IPS-NIHi11 (cell line): ENCODE results near the gene KCNIP4.
"Not testable (repeated sequence)": the region's sequence is repeated elsewhere in the genome, so short reads cannot be mapped to it uniquely, and the experiment has no call there.

Experiments
- DNase-seq: peaks from one replicate; pipeline ENCODE4 v3.0.0; 2012; ENCODE audit warnings: mixed read lengths, low spot score

Gene KCNIP4

DNA sequence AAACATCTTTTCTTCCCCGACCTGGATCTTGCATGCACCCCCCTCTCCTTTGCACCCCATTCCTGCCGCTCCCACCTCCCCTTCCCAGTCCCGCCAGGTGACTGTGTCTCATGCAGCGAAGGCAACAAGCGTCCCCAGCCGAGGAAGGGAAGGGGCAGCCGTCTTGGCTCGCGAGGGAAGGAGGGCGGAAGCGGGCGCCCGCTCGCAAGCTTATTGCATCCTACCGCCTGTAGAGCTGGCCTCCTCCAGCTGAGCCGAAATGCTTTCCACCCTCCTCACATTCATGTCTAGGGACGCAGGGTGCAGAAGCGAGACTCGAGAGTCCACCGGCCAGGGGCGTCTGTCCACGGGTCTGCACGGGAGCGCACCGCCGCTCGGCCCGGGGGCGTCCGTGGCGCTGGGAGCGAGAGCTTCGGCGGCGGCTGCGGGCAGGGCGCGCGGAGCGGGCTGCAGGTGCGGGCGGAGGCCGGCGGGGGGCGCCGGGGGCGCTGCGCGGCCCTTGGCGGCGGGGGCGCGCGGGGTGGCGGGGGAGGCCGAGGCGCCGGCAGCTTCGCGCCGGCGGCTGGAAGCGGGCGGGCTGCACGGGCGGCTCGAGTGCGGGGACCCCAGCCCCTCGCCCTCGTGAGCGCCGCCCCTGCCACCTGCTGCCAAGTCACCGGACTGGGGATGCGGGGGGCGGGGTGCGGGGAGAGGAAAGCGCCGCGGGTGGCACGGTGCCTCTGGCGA, at the start of gene KCNIP4:
KCNIP4 (minus strand) TSS at position 426 of the 726 bp plus-strand sequence.
- peak; percentile 89 for DNase-seq

DNA sequence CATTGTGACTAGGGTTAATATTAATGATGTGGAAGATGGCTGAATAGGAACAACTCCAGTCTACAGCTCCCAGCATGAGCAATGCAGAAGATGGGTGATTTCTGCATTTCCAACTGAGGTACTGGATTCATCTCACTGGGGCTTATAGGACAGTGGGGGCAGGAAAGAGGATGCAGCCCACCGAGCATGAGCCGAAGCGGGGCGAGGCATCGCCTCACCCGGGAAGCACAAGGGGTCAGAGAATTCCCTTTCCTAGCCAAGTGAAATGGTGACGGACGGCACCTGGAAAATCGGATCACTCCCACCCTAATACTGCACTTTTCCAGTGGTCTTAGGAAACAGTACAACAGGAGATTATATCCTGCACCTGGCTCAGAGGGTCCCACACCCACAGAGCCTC, 48.0 kb upstream of the KCNIP4 start:
- DNase-seq: not testable (repeated sequence)

DNA sequence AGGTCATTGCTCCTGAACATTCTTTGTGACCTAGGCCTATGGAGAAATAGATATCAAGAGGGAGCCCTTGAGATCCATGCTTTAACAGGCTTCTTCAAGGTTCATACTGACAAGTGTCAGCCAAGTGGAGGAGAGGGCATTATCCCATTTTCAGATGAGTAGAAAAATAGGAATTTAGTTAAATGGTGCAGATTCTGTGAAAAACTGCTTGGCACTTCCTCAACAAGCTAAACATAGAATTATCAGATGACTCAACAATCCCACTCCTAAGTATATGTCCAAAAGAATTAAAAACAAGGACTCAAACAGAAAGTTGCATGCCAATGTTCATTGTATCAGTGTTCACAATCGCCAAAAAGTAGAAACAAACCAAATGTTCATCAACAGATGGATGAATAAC, 43.8 kb upstream of the KCNIP4 start:
- DNase-seq: no peak

DNA sequence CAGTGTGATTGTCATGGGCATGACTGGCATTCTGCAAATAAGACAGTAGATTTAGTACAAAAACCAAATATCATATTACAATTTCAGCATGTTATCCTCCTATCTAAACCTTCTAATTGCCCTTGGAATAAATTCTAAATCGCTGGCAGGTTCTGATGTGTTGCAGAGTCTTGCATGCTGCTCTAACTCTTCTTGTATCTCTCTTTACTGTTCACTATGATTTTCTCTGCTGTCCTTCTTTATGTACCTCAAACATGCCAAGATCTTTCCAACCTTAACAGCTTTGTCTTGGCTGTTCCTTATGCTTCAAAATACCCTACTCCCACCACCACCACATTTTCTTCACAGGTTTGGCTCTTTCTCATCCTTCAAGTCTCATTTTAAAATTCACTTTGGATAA, 43.0 kb upstream of the KCNIP4 start:
- no peak for DNase-seq

DNA sequence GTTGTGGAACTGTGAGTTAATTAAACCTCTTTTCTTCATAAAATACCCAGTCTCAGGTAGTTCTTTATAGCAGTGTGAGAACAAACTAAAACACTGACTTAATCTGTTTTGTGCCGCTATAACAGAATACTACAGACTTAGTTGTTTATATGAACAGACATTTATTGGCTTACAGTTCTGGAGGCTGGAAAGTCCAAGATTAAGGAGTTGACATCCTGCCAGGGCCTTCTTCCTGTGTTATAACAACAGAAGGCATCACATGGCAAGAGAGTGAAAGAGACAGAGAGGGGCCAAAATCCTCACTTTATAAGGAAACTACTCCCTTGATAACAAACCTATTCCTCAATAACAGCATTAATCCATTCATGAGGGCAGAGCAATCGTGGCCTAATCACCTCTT, 42.5 kb upstream of the KCNIP4 start:
- no peak for DNase-seq

DNA sequence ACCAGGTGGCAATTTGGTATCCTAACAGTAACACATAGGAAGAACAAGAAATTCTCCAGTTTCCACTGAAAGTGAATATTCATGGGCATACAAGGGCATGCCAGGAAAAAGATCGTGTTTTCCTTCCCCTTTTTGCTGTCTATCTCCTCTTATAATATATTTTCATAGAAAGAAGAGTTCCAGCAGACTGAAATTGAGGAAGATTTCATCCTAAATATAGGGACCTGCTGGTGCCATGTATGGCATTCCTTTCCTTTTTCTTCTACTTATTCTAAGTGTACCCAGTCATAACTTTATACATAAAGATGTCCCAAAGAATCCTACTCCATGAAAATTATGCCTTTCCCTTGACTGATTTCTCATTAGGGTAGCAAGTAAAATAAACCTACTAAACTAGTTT, 40.8 kb upstream of the KCNIP4 start:
- no peak for DNase-seq

DNA sequence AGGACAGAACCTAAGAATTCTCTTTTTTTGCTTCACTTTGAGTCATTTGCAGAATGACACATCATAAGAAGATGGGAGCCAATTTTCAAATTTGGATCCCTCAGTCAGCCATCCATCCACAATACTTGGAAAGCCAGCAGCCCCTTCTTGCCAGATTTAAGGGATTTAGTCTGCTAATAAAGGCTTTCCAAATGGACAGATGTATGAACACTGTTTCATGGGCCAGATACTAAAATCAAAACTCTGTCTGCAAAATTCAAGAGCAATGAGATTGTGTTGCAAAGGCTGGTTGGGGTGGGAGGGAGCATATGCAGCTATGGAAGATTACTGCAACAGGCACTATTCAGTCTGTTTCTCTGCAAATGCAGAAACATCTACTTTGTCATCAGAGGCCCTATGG, 37.7 kb upstream of the KCNIP4 start:
- DNase-seq: no peak

DNA sequence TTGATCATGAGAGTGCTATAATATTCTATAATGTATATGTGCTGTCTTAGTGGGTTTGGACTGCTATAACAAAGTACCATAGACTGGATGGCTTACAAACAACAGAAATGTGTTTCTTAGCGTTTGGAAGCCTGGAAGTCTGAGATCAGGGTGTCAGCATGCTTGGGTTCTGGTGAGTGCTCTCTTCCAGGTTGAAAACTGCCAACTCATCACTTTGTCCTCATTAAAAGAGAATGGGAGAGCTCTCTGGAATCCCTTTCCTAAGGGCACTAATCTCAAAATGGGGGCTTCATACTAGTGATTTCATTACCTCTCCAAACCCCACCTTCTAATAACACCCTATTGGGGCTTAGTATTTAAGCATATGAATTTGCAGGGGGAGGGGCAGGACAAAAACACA, 33.5 kb upstream of the KCNIP4 start:
- DNase-seq: no peak

DNA sequence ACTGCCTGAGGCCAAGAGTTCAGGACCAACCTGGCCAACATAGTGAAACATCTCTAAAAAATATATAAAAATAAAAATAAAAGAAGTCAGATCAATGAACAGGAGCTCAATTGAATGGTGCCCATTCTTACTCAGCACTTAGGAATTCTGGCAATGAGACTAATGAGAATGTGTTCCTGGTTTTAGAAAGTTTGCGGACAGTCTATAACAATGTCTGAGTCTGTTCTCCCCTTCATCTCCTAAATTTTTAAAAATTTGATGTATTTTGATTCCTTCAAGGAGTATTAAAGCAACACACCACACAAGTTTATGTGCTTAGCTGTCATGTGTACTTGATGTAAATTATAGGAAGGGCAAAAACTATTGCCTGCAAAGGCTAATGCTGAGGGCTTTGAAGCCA, 30.6 kb upstream of the KCNIP4 start:
- no peak for DNase-seq

DNA sequence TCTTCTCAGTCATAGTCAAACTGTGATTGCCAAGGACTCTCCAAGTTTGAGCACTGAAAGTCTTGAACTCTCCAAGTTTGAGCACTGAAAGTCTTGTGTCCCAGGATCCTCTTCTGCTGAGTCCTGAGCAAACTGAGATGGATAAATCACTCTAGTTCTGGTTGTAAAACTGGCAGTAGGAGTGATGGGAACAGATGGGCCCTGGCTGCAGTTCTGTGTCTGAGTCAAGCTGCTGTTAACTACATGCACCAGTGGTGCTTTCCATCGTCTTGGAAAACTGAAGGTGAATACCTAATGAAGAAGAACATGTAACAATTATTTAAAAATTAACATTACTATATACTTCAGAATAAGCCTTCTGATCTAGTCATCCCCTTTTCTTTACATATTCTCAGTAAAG, 27.6 kb upstream of the KCNIP4 start:
- DNase-seq: no peak

DNA sequence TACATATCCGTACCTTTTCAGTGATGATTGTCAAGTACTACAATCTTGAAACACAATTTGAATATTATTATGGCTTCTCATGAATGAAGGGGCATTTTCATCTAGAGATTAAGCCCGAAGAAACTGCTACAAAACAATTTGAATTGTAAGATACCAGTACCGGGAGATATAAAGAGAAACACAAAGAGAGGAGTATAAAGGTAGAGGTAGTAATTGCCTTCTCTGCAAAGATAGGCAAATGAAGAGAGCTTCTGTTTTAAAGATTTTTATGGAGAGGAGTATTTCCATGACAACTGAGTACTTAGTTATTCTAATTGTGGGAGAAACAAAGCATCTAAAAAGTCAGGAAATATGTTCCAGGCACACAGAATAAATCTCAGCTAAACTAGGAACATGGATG, 25.3 kb upstream of the KCNIP4 start:
- no peak for DNase-seq

DNA sequence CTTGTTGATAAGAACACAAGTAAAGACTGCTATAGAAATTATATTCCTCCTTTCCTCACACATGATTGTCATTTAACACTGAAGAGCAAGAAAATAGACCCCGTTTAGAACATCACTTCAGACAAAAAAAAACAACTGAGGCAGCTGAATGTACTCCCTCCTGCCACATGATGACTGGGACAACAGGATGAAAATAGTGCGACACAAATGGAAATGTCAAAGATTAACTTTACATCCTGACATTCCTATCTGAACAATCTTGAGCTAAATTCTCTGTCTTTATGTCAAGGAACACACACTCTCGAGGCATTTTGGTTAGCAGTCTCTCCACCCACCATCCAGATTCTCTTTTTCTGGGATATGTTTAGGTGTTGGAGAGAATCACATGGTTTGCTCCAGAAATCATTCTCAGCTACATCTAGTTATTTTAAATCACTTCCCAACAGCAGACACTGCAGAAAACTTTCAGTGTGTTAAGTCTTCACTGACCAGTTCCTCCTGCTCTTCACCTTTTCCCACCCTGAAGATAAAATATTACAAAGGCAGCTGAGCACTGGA, 16.3 kb upstream of the KCNIP4 start:
- DNase-seq: no peak

DNA sequence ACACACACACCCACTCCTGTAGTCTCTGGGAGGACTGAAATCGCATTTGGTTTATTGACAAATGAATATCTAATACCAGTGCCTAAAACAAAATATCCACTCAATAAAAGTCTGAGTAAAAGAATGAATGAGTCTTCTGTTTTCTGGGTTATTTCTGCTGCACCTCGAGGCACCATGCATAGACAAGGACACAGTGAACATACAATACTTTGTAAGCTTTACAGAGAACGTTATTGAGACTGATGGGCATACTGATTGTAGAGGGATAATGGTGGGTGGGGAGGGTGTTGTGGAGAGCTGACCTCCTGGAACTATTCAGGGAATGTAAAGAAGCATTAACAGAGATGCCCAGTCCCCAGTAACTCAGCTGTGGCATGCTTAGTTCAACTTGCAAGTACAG, 14.1 kb upstream of the KCNIP4 start:
- no peak for DNase-seq

DNA sequence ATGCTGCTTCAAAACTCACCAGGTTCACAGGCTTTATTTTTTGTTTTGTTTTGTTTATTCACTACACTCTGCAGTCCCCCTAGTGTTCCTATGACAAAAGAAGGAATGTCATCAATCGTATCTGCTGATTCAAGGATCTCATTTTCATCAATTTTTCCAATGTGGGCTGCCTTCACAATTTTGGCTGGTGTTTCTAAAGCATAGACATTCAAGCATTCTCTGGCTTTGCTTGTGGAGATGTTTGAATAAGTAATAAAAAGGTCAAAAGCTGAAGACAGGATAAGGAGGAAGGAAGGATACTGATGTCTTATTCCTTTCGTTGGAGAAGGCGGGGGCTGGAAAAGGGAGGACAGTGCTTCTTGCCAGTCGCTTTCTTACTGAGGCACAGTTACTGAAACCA, 12.2 kb upstream of the KCNIP4 start:
- no peak for DNase-seq

DNA sequence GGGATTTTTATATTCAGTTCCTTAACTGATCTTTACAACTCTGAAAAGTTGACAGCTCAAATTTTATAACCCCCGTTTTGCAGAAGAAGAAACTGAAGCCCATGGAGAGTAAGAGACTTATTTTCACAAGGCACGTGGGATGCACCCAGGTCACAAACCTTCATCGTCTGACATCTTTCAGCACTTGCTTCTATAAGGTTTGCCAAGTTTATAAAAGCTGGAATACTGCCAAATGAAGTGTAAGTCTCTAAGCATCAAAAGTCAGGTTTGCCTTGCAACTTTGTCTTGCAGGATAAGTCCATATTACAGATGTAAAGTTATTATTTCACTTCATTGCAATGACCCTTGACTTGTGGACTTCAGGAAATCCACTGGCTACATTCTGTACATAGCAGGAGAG, 6.3 kb upstream of the KCNIP4 start:
- DNase-seq: no peak

DNA sequence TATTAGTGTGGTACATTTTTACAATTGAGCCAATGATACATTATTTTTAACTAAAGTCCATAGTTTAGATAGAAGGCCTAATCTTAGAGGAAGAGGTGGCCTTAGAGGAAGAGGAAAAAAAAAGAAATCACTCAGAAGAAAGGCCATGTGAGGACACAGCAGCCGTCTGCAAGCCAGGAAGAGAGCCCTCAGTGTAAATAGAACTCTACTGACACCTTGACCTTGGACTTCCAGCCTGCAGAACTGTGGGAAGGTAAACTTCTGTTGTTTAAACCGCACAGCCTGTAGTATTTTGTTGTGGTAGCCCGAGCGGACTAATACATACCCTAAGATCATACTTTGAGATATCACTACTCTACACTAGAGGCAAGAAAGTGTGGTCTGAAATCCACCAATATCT, 5.1 kb upstream of the KCNIP4 start:
- no peak for DNase-seq

DNA sequence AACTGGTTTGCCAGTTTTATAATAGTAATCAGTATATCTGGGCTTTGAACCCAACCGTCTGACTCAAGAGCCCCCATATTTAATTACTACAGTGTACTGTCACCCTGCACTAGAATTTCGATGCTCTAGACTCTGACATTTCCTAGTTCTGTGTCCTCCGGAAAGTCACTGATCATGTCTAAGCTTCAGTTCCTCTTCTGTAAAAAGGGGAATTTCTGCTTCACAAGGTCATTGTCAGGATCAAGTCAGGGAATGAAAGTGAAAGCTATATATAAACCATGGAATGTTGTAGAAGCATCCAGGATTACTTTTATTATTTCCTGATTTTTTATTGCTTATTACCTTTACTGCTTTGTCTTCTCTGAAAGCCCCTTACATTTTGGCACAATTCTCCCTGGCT, 4.0 kb upstream of the KCNIP4 start:
- no peak for DNase-seq

DNA sequence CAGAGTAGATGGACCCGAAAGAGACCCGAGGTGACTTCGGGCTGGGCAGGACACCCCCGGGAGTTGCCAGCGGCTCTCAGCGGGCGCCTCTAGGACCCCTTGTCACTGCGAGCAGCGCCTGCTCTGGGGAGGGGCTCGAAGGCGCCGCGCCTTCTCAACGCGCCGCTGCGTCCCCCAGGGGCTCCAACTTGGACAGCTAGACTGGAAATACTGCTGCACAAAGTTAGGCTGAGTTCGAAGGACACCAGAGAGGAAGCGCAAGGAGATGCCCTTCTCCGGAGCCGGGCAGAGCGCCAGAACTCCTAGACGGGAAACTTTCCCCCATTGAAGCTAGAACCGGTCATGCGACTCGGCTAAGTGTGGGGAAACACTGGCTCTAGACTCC, 493 bp upstream of the KCNIP4 start:
- peak; percentile 37 for DNase-seq

DNA sequence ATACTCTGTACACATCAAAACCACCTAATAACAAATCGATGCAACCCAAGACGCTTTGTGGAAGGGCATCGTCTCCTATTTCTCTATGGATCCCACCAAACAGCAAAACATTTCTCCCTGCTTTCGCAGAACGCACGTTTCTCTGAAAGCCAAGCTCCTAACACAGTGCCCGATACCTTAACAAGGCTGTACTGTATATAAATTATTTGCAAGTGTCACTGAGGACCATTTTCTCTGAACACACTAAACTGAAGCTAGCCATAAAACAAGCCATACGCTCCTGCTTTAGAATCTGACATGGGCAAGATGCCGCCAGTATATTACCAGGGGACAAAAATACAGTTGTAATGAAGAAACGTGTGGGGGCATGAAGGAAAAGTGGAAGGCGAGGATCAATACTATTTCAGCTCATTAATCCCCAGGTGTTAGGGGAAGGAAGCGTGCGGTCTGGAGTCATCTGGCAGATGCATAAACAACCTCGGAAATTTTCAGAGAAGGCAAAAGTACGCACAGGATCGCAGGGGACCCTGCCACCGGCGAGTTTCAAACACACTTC, 703 bp downstream of the KCNIP4 start:
- DNase-seq: no peak

DNA sequence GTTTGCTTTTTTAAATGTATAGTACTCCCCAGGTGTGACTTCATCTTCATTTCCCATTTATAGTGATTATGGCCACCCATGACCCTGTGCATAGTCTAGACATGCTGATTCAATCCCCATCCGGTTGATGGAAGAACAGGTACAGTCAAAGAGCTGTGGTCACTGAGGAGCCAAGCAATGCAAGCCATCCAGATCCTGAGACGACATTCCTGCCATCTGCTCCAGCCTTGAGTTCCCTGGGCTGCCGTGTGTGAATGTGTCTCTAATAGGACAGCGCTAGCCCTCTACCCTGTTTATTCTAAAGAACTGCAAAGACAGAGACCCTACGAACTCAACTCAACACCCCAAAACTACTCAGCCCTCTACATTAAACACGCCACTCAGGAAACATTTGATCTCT, 1.7 kb downstream of the KCNIP4 start:
- no peak for DNase-seq

DNA sequence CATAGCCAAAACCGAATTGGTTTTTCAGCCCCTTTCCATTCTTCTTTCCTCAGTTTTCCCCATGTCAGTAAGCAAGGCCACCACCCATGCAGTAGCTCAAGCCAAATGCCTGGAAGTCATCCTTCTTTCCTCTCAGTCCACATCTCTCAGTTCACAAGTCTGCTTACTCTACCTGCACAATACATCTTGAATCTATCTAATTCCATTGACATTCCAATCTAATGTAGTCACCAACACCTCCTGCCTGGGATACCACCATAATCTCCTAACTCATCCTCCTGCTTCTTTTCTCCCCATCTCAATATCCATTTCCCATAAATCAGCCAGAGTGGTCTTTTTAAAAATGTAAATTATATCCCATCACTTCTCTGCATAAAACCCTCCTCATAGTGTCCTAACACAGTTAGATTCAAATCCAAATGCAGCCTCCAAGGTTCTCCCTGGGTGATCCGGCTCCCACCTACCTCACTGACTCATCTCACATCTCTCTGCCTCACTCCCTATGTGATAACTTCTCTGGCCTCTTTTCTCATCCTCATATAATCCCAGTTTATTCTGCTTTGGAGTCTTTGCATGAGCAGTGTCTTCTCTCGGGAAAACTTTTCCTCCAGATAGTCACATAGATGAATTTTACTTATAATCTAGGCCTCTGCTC, 26.9 kb downstream of the KCNIP4 start:
- no peak for DNase-seq

DNA sequence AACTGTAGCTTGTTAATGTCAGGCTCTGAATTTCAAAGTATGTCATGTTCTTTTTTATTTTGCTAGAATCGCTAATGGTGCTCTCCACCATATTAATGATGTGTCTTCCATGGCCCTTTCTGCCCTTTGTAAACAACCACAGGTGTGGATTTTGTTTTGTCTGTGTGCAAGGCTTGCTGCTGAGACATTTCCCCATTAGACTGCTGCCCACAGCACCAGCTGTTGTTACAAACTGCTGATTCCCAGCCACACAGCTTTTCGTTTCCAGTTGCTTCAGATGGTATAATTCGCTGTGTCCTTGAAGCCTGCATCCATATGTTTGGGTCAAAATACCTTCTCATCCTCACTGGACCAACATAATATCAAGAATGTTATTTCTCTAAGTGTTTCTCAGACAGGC, 32.8 kb downstream of the KCNIP4 start:
- no peak for DNase-seq

DNA sequence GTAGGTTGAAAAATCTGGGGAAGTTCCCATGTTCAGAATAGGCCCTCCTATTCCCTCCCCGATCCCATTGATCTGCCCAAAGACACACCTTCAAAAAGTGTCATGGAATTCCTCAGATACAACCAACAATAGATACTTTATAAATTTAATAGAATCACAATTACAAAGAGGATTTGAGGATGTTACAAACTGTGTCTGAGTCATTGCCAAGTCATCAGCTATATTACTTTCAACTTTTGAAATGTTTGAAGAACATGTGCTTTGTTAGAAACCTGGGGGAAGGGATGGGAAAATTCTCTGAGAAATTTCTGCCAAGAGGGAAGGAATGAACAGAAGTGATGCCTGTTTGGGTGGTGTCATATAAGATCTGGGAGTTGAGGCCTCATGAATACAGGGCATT, 46.7 kb downstream of the KCNIP4 start:
- DNase-seq: no peak

DNA sequence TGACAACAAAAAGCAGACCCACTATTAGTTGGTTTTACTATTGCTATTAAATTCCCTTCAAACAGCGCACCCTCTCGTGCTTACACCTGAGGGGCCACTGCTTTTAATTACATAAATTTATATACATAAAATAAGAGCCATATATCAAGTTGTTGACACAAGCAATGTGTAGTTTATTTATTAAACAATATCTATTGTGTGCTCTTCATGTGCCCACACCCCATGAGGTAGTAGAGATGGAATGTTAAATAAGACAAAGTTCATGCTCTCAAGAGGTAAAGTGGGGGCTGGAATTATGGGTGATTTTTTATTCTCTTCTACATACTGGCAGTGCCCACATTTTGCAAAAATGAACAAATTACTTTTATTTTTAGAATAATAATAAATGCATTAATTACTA, 47.3 kb downstream of the KCNIP4 start:
- no peak for DNase-seq
